GM19099 (cell line): ENCODE measurements around the gene DLG5.
A peak's percentile ranks its signal among the peaks of the same experiment; 100 is the strongest.

ENCODE experiments used
- POLR2A ChIP-seq: IDR thresholded peaks from 3 replicates; pipeline ENCODE4 v1.6.1; 2011; ENCODE audit warnings: low read depth; ENCODE audit not compliant: insufficient read length; ENCODE audit errors: extremely low read depth

Gene DLG5

GRCh38 chr10:77837925-77838595 is 88.5 kb downstream of the DLG5 start:
- no peak for TF ChIP-seq POLR2A

GRCh38 chr10:77837248-77837924 is 89.2 kb downstream of the DLG5 start:
- no peak for TF ChIP-seq POLR2A

GRCh38 chr10:77836299-77836820 is 90.2 kb downstream of the DLG5 start:
- TF ChIP-seq POLR2A, result peak; percentile 62

- no peak for TF ChIP-seq POLR2A
Observed at GRCh38 chr10:77835669-77836086, 90.9 kb downstream of the DLG5 start.

GRCh38 chr10:77834943-77835668 is 91.4 kb downstream of the DLG5 start:
- TF ChIP-seq POLR2A, result no peak

- no peak for TF ChIP-seq POLR2A
Observed at GRCh38 chr10:77834540-77834939, 92.0 kb downstream of the DLG5 start.

GRCh38 chr10:77833792-77834191 is 92.8 kb downstream of the DLG5 start:
- TF ChIP-seq POLR2A, result no peak

- TF ChIP-seq POLR2A, result no peak
Observed at GRCh38 chr10:77833225-77833624, 93.3 kb downstream of the DLG5 start.

GRCh38 chr10:77832238-77832637 is 94.3 kb downstream of the DLG5 start:
- TF ChIP-seq POLR2A, result no peak

- no peak for TF ChIP-seq POLR2A
Observed at GRCh38 chr10:77829356-77829755, 97.2 kb downstream of the DLG5 start.

- TF ChIP-seq POLR2A, result no peak
Observed at GRCh38 chr10:77828377-77828776, 98.2 kb downstream of the DLG5 start.

GRCh38 chr10:77827366-77827765 is 99.2 kb downstream of the DLG5 start:
- no peak for TF ChIP-seq POLR2A

GRCh38 chr10:77825965-77826364 is 100.6 kb downstream of the DLG5 start:
- no peak for TF ChIP-seq POLR2A

GRCh38 chr10:77824908-77825307 is 101.6 kb downstream of the DLG5 start:
- TF ChIP-seq POLR2A, result no peak

- no peak for TF ChIP-seq POLR2A
Observed at GRCh38 chr10:77823811-77824542, 102.6 kb downstream of the DLG5 start.
